HEK293 (cell line): ENCODE data around the gene RAB6A.

Source experiments
- CTCF ChIA-PET: fragments of 350-600 bp; formaldehyde crosslinking; extraction: SDS; loops from one replicate; lab custom pipeline; 2021; ENCODE audit warnings: antibody characterized with exemption; lab: Yijun Ruan, JAX
- POLR2A ChIA-PET: fragments of 300-600 bp; formaldehyde crosslinking; extraction: SDS; loops from one replicate; lab custom pipeline; 2020; ENCODE audit warnings: antibody characterized with exemption, inconsistent platforms; lab: Yijun Ruan, JAX
- H3K27ac ChIP-seq: fragments of 200-500 bp; sonication (Bioruptor generic); 2 replicates; pipeline ENCODE4 v1.5.1; 2014; ENCODE audit warnings: low read depth, low read length, control low read depth, inconsistent platforms; ENCODE audit errors: extremely low read depth
- H3K36me3 ChIP-seq, 2 experiments: fragments of 200-500 bp in 1 of 2; sonication (Bioruptor generic) in 1 of 2; 1 replicate in 1 of 2; 2 replicates in 1 of 2; pipeline ENCODE4 v1.5.1; 2014 to 2017; ENCODE audit warnings: inconsistent platforms in 2 of 2, low read length in 2 of 2; ENCODE audit not compliant: control insufficient read depth in 2 of 2, insufficient read depth in 1 of 2
- H3K4me1 ChIP-seq: fragments of 200-500 bp; sonication (Bioruptor generic); 2 replicates; pipeline ENCODE4 v1.5.1; 2014; ENCODE audit warnings: mild to moderate bottlenecking, low read length, inconsistent platforms; ENCODE audit not compliant: control insufficient read depth, insufficient read depth
- H3K4me3 ChIP-seq: 2 replicates; pipeline ENCODE4 v1.5.1; 2011; ENCODE audit warnings: low read depth, mild to moderate bottlenecking, control low read depth, low read length, moderate library complexity
- H3K9me3 ChIP-seq: fragments of 200-500 bp; sonication (Bioruptor generic); 2 replicates; pipeline ENCODE4 v1.5.1; 2014; ENCODE audit warnings: low read depth, low read length, inconsistent platforms; ENCODE audit not compliant: control insufficient read depth, insufficient read depth
- HOXC10 ChIP-seq: sonication (generic); formaldehyde crosslinking; IDR thresholded peaks from 2 replicates; pipeline ENCODE4 v1.8.1; 2023; ENCODE audit warnings: mild to moderate bottlenecking, missing genetic modification reagents
- HOXD13 ChIP-seq: sonication (generic); formaldehyde crosslinking; IDR thresholded peaks from 2 replicates; pipeline ENCODE4 v1.8.0; 2022; ENCODE audit warnings: missing genetic modification reagents, borderline replicate concordance
- IKZF3 ChIP-seq: fragments of 450-650 bp; IDR thresholded peaks from 2 replicates; pipeline ENCODE4 v1.5.0; 2018; ENCODE audit warnings: missing biosample characterization, mild to moderate bottlenecking, missing genetic modification characterization, moderate library complexity
- OVOL3 ChIP-seq: fragments of 450-650 bp; formaldehyde crosslinking; IDR thresholded peaks from 2 replicates; pipeline ENCODE4 v1.5.1; 2016; ENCODE audit warnings: missing biosample characterization, missing genetic modification characterization
- TCF7L2 ChIP-seq: IDR thresholded peaks from 2 replicates; pipeline ENCODE4 v1.6.1; 2011; ENCODE audit warnings: low read depth, mild to moderate bottlenecking, inconsistent platforms, low read length, moderate library complexity, borderline replicate concordance
- ZBTB8A ChIP-seq: fragments of 450-650 bp; formaldehyde crosslinking; IDR thresholded peaks from 2 replicates; pipeline ENCODE4 v1.5.1; 2016; ENCODE audit warnings: missing biosample characterization, missing genetic modification characterization
- ZFP3 ChIP-seq: fragments of 450-650 bp; formaldehyde crosslinking; IDR thresholded peaks from 2 replicates; pipeline ENCODE4 v1.5.1; 2016; ENCODE audit warnings: low read depth, missing biosample characterization, missing genetic modification characterization
- ZNF16 ChIP-seq: fragments of 450-650 bp; formaldehyde crosslinking; IDR thresholded peaks from 2 replicates; pipeline ENCODE4 v1.5.1; 2016; ENCODE audit warnings: low read depth, missing biosample characterization, missing genetic modification characterization
- ZNF292 ChIP-seq: fragments of 450-650 bp; formaldehyde crosslinking; IDR thresholded peaks from 2 replicates; pipeline ENCODE4 v1.5.1; 2016; ENCODE audit warnings: low read depth, missing biosample characterization, missing genetic modification characterization, borderline replicate concordance
- ZNF324 ChIP-seq: fragments of 450-650 bp; formaldehyde crosslinking; IDR thresholded peaks from 2 replicates; pipeline ENCODE4 v1.5.1; 2016; ENCODE audit warnings: missing biosample characterization, missing genetic modification characterization
- ZNF350 ChIP-seq: fragments of 450-650 bp; formaldehyde crosslinking; IDR thresholded peaks from 2 replicates; pipeline ENCODE4 v1.5.0; 2017; ENCODE audit warnings: missing biosample characterization, mild to moderate bottlenecking, missing genetic modification characterization
- ZNF354C ChIP-seq: fragments of 450-650 bp; formaldehyde crosslinking; IDR thresholded peaks from 2 replicates; pipeline ENCODE4 v1.5.1; 2016; ENCODE audit warnings: missing biosample characterization, missing genetic modification characterization, low read depth, borderline replicate concordance
- ZNF48 ChIP-seq: fragments of 450-650 bp; formaldehyde crosslinking; IDR thresholded peaks from 2 replicates; pipeline ENCODE4 v1.5.1; 2016; ENCODE audit warnings: missing biosample characterization, missing genetic modification characterization
- ZNF501 ChIP-seq: fragments of 450-650 bp; formaldehyde crosslinking; IDR thresholded peaks from 2 replicates; pipeline ENCODE4 v1.5.1; 2016; ENCODE audit warnings: missing biosample characterization, missing genetic modification characterization
- ZNF530 ChIP-seq: fragments of 450-650 bp; formaldehyde crosslinking; IDR thresholded peaks from 2 replicates; pipeline ENCODE4 v1.5.1; 2016; ENCODE audit warnings: low read depth, missing biosample characterization, missing genetic modification characterization
- ZNF544 ChIP-seq: fragments of 450-650 bp; formaldehyde crosslinking; IDR thresholded peaks from 2 replicates; pipeline ENCODE4 v1.5.0; 2017; ENCODE audit warnings: missing biosample characterization, missing genetic modification characterization
- ZNF776 ChIP-seq: fragments of 450-650 bp; formaldehyde crosslinking; IDR thresholded peaks from 2 replicates; pipeline ENCODE4 v1.5.0; 2017; ENCODE audit warnings: missing biosample characterization, missing genetic modification characterization, borderline replicate concordance
- TF ChIP-seq, protein P1 (sequence below): fragments of 450-650 bp; formaldehyde crosslinking; IDR thresholded peaks from 2 replicates; pipeline ENCODE4 v1.5.1; 2017; ENCODE audit warnings: missing biosample characterization, missing genetic modification characterization
- TF ChIP-seq, protein P2 (sequence below): fragments of 450-650 bp; formaldehyde crosslinking; IDR thresholded peaks from 2 replicates; pipeline ENCODE4 v1.5.1; 2016; ENCODE audit warnings: missing biosample characterization, missing genetic modification characterization
- TF ChIP-seq, protein P3 (sequence below): fragments of 450-650 bp; formaldehyde crosslinking; IDR thresholded peaks from 2 replicates; pipeline ENCODE4 v1.5.1; 2016; ENCODE audit warnings: missing biosample characterization, missing genetic modification characterization
- TF ChIP-seq, protein P4 (sequence below): fragments of 450-650 bp; formaldehyde crosslinking; IDR thresholded peaks from 2 replicates; pipeline ENCODE4 v1.5.1; 2017; ENCODE audit warnings: missing biosample characterization, missing genetic modification characterization

RAB6A gene

DNA sequence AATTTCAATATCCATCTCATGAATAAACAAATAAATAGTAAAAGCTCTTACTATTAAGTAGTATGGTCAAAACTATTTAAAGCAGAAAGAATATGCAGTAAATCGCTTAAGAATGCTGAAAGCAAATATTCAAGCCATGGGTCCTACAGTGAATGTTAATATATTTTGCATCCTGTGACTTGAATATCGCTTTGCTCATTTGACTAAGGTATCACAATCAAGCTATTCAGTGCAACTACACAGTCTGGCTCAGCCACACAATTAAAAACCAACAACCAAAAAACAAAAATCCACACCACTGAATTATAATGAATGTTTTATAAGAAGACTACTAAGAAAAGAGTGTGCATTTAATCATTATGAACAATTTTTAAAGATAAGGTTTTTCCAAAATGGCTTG, 45.3 kb downstream of the RAB6A start:
- POLR2A ChIA-PET = interaction anchor here (0.6 kb wide), 1 partner anchor 27 kb away, joined by 3 read pairs; no protein-coding TSS in a partner anchor
- no peak for TF ChIP-seq HOXC10
- no peak for TF ChIP-seq HOXD13 (CRISPR knock-in tag)
- TF ChIP-seq ZNF48 (tag by site-specific recombination) = no peak
- TF ChIP-seq, protein P1, sequence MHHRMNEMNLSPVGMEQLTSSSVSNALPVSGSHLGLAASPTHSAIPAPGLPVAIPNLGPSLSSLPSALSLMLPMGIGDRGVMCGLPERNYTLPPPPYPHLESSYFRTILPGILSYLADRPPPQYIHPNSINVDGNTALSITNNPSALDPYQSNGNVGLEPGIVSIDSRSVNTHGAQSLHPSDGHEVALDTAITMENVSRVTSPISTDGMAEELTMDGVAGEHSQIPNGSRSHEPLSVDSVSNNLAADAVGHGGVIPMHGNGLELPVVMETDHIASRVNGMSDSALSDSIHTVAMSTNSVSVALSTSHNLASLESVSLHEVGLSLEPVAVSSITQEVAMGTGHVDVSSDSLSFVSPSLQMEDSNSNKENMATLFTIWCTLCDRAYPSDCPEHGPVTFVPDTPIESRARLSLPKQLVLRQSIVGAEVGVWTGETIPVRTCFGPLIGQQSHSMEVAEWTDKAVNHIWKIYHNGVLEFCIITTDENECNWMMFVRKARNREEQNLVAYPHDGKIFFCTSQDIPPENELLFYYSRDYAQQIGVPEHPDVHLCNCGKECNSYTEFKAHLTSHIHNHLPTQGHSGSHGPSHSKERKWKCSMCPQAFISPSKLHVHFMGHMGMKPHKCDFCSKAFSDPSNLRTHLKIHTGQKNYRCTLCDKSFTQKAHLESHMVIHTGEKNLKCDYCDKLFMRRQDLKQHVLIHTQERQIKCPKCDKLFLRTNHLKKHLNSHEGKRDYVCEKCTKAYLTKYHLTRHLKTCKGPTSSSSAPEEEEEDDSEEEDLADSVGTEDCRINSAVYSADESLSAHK (tag by site-specific recombination) = no peak
- TF ChIP-seq, protein P2, sequence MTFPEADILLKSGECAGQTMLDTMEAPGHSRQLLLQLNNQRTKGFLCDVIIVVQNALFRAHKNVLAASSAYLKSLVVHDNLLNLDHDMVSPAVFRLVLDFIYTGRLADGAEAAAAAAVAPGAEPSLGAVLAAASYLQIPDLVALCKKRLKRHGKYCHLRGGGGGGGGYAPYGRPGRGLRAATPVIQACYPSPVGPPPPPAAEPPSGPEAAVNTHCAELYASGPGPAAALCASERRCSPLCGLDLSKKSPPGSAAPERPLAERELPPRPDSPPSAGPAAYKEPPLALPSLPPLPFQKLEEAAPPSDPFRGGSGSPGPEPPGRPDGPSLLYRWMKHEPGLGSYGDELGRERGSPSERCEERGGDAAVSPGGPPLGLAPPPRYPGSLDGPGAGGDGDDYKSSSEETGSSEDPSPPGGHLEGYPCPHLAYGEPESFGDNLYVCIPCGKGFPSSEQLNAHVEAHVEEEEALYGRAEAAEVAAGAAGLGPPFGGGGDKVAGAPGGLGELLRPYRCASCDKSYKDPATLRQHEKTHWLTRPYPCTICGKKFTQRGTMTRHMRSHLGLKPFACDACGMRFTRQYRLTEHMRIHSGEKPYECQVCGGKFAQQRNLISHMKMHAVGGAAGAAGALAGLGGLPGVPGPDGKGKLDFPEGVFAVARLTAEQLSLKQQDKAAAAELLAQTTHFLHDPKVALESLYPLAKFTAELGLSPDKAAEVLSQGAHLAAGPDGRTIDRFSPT (tag by site-specific recombination) = no peak
- TF ChIP-seq, protein P3, sequence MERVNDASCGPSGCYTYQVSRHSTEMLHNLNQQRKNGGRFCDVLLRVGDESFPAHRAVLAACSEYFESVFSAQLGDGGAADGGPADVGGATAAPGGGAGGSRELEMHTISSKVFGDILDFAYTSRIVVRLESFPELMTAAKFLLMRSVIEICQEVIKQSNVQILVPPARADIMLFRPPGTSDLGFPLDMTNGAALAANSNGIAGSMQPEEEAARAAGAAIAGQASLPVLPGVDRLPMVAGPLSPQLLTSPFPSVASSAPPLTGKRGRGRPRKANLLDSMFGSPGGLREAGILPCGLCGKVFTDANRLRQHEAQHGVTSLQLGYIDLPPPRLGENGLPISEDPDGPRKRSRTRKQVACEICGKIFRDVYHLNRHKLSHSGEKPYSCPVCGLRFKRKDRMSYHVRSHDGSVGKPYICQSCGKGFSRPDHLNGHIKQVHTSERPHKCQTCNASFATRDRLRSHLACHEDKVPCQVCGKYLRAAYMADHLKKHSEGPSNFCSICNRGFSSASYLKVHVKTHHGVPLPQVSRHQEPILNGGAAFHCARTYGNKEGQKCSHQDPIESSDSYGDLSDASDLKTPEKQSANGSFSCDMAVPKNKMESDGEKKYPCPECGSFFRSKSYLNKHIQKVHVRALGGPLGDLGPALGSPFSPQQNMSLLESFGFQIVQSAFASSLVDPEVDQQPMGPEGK (tag by site-specific recombination) = no peak
- no peak for TF ChIP-seq ZNF501 (tag by site-specific recombination)
- H3K9me3 ChIP-seq = no peaks in the 10 kb centered on the region
- H3K4me1 ChIP-seq = peaks cover 5% of the 10 kb centered on the region
- H3K36me3 ChIP-seq = peaks cover 0 to 16% of the 10 kb centered on the region in 2 experiments; a peak in 2 of 3 replicates
- no peak overlapping the region for H3K27ac ChIP-seq
- CTCF ChIA-PET = interaction anchor here (0.6 kb wide), 2 partner anchors 378 to 942 kb away, joined by 3 read pairs; no protein-coding TSS in a partner anchor
- H3K4me3 ChIP-seq = no peak overlapping the region

DNA sequence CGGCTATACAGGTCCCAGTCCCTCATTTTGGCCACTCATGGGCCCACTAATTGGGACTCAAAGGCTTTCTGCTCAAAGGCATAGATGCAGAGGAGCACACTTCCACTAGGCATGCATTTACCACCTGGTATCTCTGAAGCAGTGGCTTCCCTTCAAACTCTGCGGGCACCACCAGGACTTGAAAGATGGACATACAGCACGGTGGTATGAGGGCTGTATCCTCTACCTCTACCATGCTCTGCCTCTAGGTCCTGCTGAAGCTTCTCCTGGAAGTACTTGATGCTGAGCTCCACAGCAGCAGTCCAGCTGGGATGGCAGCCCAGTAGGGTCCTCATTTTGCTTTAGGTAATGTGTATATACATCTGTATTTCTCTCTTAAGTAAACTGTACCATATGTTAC, 49.9 kb downstream of the RAB6A start:
- H3K27ac ChIP-seq = no peak overlapping the region
- H3K9me3 ChIP-seq = no peaks in the 10 kb centered on the region
- H3K36me3 ChIP-seq = peaks cover 0 to 16% of the 10 kb centered on the region in 2 experiments; a peak in 2 of 3 replicates
- CTCF ChIA-PET = interaction anchor here (0.6 to 1.0 kb wide), 2 partner anchors 16 to 48 kb away, joined by 3 read pairs; no protein-coding TSS in a partner anchor
- no peak overlapping the region for H3K4me3 ChIP-seq
- TF ChIP-seq ZNF354C (tag by site-specific recombination) = no peak
- no peak for TF ChIP-seq ZBTB8A (tag by site-specific recombination)
- no peak for TF ChIP-seq TCF7L2
- no peak for TF ChIP-seq ZNF501 (tag by site-specific recombination)
- no peak for TF ChIP-seq ZNF350
- TF ChIP-seq ZNF776 (tag by site-specific recombination) = no peak
- TF ChIP-seq ZNF324 (tag by site-specific recombination) = no peak
- no peak for TF ChIP-seq ZNF544 (tag by site-specific recombination)
- no peak for TF ChIP-seq OVOL3 (tag by site-specific recombination)
- POLR2A ChIA-PET = interaction anchor here (0.7 kb wide), 1 partner anchor 17 kb away, joined by 3 read pairs; no protein-coding TSS in a partner anchor
- no peaks in the 10 kb centered on the region for H3K4me1 ChIP-seq

DNA sequence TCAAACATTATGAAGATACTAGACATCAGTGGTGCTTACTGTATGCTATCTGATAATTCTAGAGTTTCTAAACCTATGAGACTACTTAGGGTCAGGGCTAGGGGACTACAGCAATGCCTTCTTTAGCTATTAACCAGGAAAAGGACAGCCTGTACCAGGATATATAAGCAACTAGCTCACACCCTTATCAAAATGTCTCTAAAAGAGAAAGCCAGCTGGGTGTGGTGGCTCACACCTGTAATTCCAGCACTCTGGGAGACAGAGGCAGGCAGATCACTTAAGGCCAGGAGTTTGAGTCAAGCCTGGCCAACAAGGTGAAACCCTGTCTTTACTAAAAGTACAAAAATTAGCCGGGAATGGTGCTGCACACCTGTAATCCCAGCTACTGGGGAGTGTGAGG, 55.8 kb downstream of the RAB6A start:
- no peaks in the 10 kb centered on the region for H3K9me3 ChIP-seq
- H3K36me3 ChIP-seq = peaks cover 0 to 22% of the 10 kb centered on the region in 2 experiments; a peak in 2 of 3 replicates
- POLR2A ChIA-PET = no interaction called here
- H3K4me3 ChIP-seq = no peak overlapping the region
- H3K27ac ChIP-seq = no peak overlapping the region
- no peaks in the 10 kb centered on the region for H3K4me1 ChIP-seq
- CTCF ChIA-PET = interaction anchor here (0.6 to 0.7 kb wide), 2 partner anchors 44 to 236 kb away, joined by 3 read pairs; no protein-coding TSS in a partner anchor
- TF ChIP-seq ZNF292 (tag by site-specific recombination) (no peak), ZFP3 (tag by site-specific recombination) (no peak), ZNF16 (tag by site-specific recombination) (no peak), ZNF530 (tag by site-specific recombination) (no peak), IKZF3 (no peak)
- TF ChIP-seq, protein P1 (tag by site-specific recombination) = no peak
- TF ChIP-seq, protein P4, sequence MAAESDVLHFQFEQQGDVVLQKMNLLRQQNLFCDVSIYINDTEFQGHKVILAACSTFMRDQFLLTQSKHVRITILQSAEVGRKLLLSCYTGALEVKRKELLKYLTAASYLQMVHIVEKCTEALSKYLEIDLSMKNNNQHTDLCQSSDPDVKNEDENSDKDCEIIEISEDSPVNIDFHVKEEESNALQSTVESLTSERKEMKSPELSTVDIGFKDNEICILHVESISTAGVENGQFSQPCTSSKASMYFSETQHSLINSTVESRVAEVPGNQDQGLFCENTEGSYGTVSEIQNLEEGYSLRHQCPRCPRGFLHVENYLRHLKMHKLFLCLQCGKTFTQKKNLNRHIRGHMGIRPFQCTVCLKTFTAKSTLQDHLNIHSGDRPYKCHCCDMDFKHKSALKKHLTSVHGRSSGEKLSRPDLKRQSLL = no peak
